SK-N-SH (cell line): Measurements from ENCODE around the gene PRKRIP1. TPM values are rescaled to one million over a fixed set of nuclear protein-coding genes. Genes with fewer than 3 reads are reported as not detected.
A peak's percentile ranks its signal among the peaks of the same experiment; 100 is the strongest.

ENCODE experiments used
- CTCF ChIA-PET: fragments of 300-600, 350-600 bp; formaldehyde crosslinking; extraction: SDS; loops from one replicate; lab custom pipeline; 2021; lab: Yijun Ruan, JAX
- POLR2A ChIA-PET: fragments of 350-600 bp; sonication (Branson Sonifier 250); formaldehyde crosslinking; extraction: SDS; loops from one replicate; lab custom pipeline; 2020; ENCODE audit warnings: antibody characterized with exemption, inconsistent platforms; lab: Yijun Ruan, JAX
- DNase-seq: peaks from one replicate; pipeline ENCODE4 v3.0.0; 2012
- H2AFZ ChIP-seq: fragments of 200-600 bp; sonication (generic); 2 replicates; pipeline ENCODE4 v1.8.1; 2016; ENCODE audit warnings: antibody characterized with exemption, mild to moderate bottlenecking, low read depth
- H3F3A ChIP-seq: fragments of 200-600 bp; sonication (generic); replicated peaks from 2 replicates; pipeline ENCODE3; 2016; ENCODE audit warnings: antibody characterized with exemption, mild to moderate bottlenecking; ENCODE audit not compliant: insufficient read depth
- H3K27ac ChIP-seq, 2 experiments: fragments of 200-500 bp in 1 of 2; fragments of 200-600 bp in 1 of 2; sonication (Bioruptor generic) in 1 of 2; sonication (generic), shearing (Covaris generic) in 1 of 2; 2 replicates each; pipeline versions ENCODE4 v1.5.1 to v1.6.1; 2014 to 2016; ENCODE audit warnings: low read depth in 2 of 2, inconsistent platforms in 1 of 2, low read length in 1 of 2, mild to moderate bottlenecking in 1 of 2, mixed read lengths in 1 of 2
- H3K27me3 ChIP-seq: fragments of 200-600 bp; sonication (generic), shearing (Covaris generic); 2 replicates; pipeline ENCODE4 v1.6.1; 2016; ENCODE audit warnings: mixed run types; ENCODE audit not compliant: insufficient read depth
- H3K36me3 ChIP-seq, 2 experiments: fragments of 200-500 bp in 1 of 2; fragments of 200-600 bp in 1 of 2; sonication (Bioruptor generic) in 1 of 2; sonication (generic) in 1 of 2; replicated peaks in 1 of 2; 2 replicates each; pipeline versions ENCODE3 to v1.5.1; 2014 to 2016; ENCODE audit warnings: low read length in 1 of 2, mild to moderate bottlenecking in 1 of 2; ENCODE audit not compliant: insufficient read depth in 2 of 2, control insufficient read depth in 1 of 2
- H3K4me1 ChIP-seq, 2 experiments: fragments of 200-500 bp in 1 of 2; fragments of 200-600 bp in 1 of 2; sonication (Bioruptor generic) in 1 of 2; sonication (generic), shearing (Covaris generic) in 1 of 2; 2 replicates each; pipeline versions ENCODE4 v1.5.1 to v1.6.1; 2014 to 2016; ENCODE audit warnings: low read depth in 1 of 2, low read length in 1 of 2, mixed run types in 1 of 2; ENCODE audit not compliant: insufficient read depth in 2 of 2, control insufficient read depth in 1 of 2
- H3K4me2 ChIP-seq: fragments of 200-600 bp; sonication (generic), shearing (Covaris generic); 2 replicates; pipeline ENCODE4 v1.6.1; 2017; ENCODE audit warnings: mixed run types
- H3K4me3 ChIP-seq, 2 experiments: fragments of 200-500 bp in 1 of 2; fragments of 200-600 bp in 1 of 2; sonication (Bioruptor generic) in 1 of 2; sonication (generic), shearing (Covaris generic) in 1 of 2; 2 replicates each; pipeline versions ENCODE4 v1.5.1 to v1.8.1; 2014 to 2016; ENCODE audit warnings: low read depth in 2 of 2, inconsistent platforms in 1 of 2, low read length in 1 of 2, mild to moderate bottlenecking in 1 of 2, mixed read lengths in 1 of 2, moderate library complexity in 1 of 2
- H3K79me2 ChIP-seq: fragments of 200-600 bp; sonication (generic); 2 replicates; pipeline ENCODE4 v1.8.1; 2017; ENCODE audit warnings: mild to moderate bottlenecking; ENCODE audit not compliant: insufficient read depth
- H3K9ac ChIP-seq: fragments of 200-600 bp; sonication (generic); 2 replicates; pipeline ENCODE4 v1.6.1; 2017; ENCODE audit warnings: mixed run types
- H3K9me2 ChIP-seq: fragments of 200-600 bp; sonication (generic); 2 replicates; pipeline ENCODE4 v1.6.1; 2017; ENCODE audit warnings: mixed run types
- H3K9me3 ChIP-seq: fragments of 200-600 bp; sonication (generic); 2 replicates; pipeline ENCODE4 v1.6.1; 2017; ENCODE audit warnings: mixed run types, mild to moderate bottlenecking, moderate library complexity
- H4K20me1 ChIP-seq: fragments of 200-600 bp; sonication (generic); 2 replicates; pipeline ENCODE4 v1.6.1; 2017; ENCODE audit warnings: mild to moderate bottlenecking, mixed run types; ENCODE audit not compliant: insufficient read depth
- CHD2 ChIP-seq: fragments of 150-350 bp; IDR thresholded peaks from 2 replicates; pipeline ENCODE4 v1.6.1; 2018; ENCODE audit warnings: low read length; ENCODE audit not compliant: partially characterized antibody
- CTCF ChIP-seq: fragments of 200-600 bp; sonication (generic); IDR thresholded peaks from 2 replicates; pipeline ENCODE4 v1.6.1; 2017; ENCODE audit warnings: antibody characterized with exemption, mild to moderate bottlenecking, moderate library complexity
- ELF1 ChIP-seq: IDR thresholded peaks from 2 replicates; pipeline ENCODE4 v1.4.0; 2012
- EP300 ChIP-seq, 2 experiments: IDR thresholded peaks; 2 replicates each; pipeline versions ENCODE4 v1.4.0 to v1.6.1; 2012; ENCODE audit warnings: borderline replicate concordance in 1 of 2, low read depth in 1 of 2, low read length in 1 of 2
- EZH2phosphoT487 ChIP-seq: fragments of 200-600 bp; sonication (generic); IDR thresholded peaks from 2 replicates; pipeline ENCODE4 v1.6.1; 2017; ENCODE audit warnings: low read depth, mixed run types, mild to moderate bottlenecking, antibody characterized with exemption, moderate library complexity, borderline replicate concordance
- FOSL2 ChIP-seq: IDR thresholded peaks from 2 replicates; pipeline ENCODE4 v1.4.0; 2012; ENCODE audit warnings: low read depth, mild to moderate bottlenecking, moderate library complexity, borderline replicate concordance
- FOXJ3 ChIP-seq: sonication (generic); formaldehyde crosslinking; IDR thresholded peaks from 2 replicates; pipeline ENCODE4 v1.5.1; 2020; ENCODE audit warnings: mild to moderate bottlenecking, missing genetic modification reagents
- FOXM1 ChIP-seq: IDR thresholded peaks from 2 replicates; pipeline ENCODE4 v1.4.0; 2012; ENCODE audit warnings: low read depth, mild to moderate bottlenecking
- GATA2 ChIP-seq: sonication (generic); formaldehyde crosslinking; IDR thresholded peaks from 2 replicates; pipeline ENCODE4 v1.5.0; 2020; ENCODE audit warnings: mild to moderate bottlenecking, missing genetic modification reagents
- IRF3 ChIP-seq: fragments of 150-350 bp; IDR thresholded peaks from 2 replicates; pipeline ENCODE4 v1.6.1; 2016; ENCODE audit warnings: mild to moderate bottlenecking, low read depth, low read length
- JUND ChIP-seq: IDR thresholded peaks from 2 replicates; pipeline ENCODE4 v1.4.0; 2012
- MAX ChIP-seq: IDR thresholded peaks from 2 replicates; pipeline ENCODE4 v1.4.0; 2012; ENCODE audit warnings: low read depth
- MXI1 ChIP-seq: IDR thresholded peaks from 2 replicates; pipeline ENCODE4 v1.6.1; 2012; ENCODE audit warnings: mild to moderate bottlenecking, low read depth, low read length, improper control_type of control experiment
- POLR2AphosphoS5 ChIP-seq: IDR thresholded peaks from 2 replicates; pipeline ENCODE4 v1.6.1; 2012; ENCODE audit warnings: low read depth, low read length
- RAD21 ChIP-seq: IDR thresholded peaks from 2 replicates; pipeline ENCODE4 v1.6.1; 2012; ENCODE audit warnings: mild to moderate bottlenecking, low read length
- RXRA ChIP-seq: IDR thresholded peaks from 2 replicates; pipeline ENCODE4 v1.4.0; 2012; ENCODE audit warnings: low read depth, mild to moderate bottlenecking, borderline replicate concordance
- SIN3A ChIP-seq: IDR thresholded peaks from 2 replicates; pipeline ENCODE4 v1.6.1; 2012; ENCODE audit warnings: low read depth, mild to moderate bottlenecking, low read length, moderate library complexity, borderline replicate concordance
- TEAD4 ChIP-seq: IDR thresholded peaks from 2 replicates; pipeline ENCODE4 v1.4.0; 2012; ENCODE audit warnings: mild to moderate bottlenecking, borderline replicate concordance; ENCODE audit not compliant: insufficient read depth
- USF1 ChIP-seq: IDR thresholded peaks from 2 replicates; pipeline ENCODE4 v1.4.0; 2012; ENCODE audit warnings: low read depth, borderline replicate concordance
- ZBTB33 ChIP-seq: IDR thresholded peaks from 2 replicates; pipeline ENCODE4 v1.4.0; 2012; ENCODE audit warnings: low read depth, borderline replicate concordance
- WGBS: methylation state at CpG from one replicate; pipeline ENCODE4 v1.1.6; 2017; ENCODE audit warnings: low lambda C conversion rate; 5-methylcytosine and 5-hydroxymethylcytosine counted together
- polyA plus RNA-seq, 3 experiments: library from polyadenylated mRNA; depleted of rRNA; stranded (reverse); fragments of >200 nt; gene quantifications; 2 replicates each; pipeline ENCODE4 v1.2.3, GENCODE V29; 2012

The PRKRIP1 gene
- polyA plus RNA-seq, 1 of the 3 experiments (the other 2 are of a cell fraction) = 41.2 TPM

GRCh38 chr7:102463841-102464576 is 67.8 kb downstream of the PRKRIP1 start (continued):
- TF ChIP-seq MAX (no peak), ELF1 (no peak)

- peak within 1 kb of the TSS; percentile 90 for H3K9ac ChIP-seq
- ChIA-PET CTCF (interaction anchor here (0.9 to 3.6 kb wide), 12 partner anchors 8 to 185 kb away, joined by 3 to 19 read pairs (median 5); no protein-coding TSS in a partner anchor), POLR2A (interaction anchor here (0.9 to 2.6 kb wide), 5 partner anchors 10 to 69 kb away, joined by 3 to 12 read pairs (median 5); partner anchors contain the start of gene PRKRIP1)
- H3K4me3 ChIP-seq = peak within 1 kb of the TSS; percentile 86 to 99
- peaks cover 49% of the 10 kb centered on the region for H3K79me2 ChIP-seq
- peak within 1 kb of the TSS; percentile 89 for H3K4me2 ChIP-seq
- H3K27ac ChIP-seq = peak within 1 kb of the TSS; percentile 67 to 79
- WGBS = under 1% methylated on average over 52 of the region's 81 CpGs
- DNase-seq = peak; percentile 100
- H3K27me3 ChIP-seq = no peaks in the 10 kb centered on the region
- H3K9me3 ChIP-seq = no peaks in the 10 kb centered on the region
- H3K36me3 ChIP-seq = peaks cover 12 to 23% of the 10 kb centered on the region in 2 experiments
- peaks cover 4% of the 10 kb centered on the region; the same call in 1 of the 2 replicates for H4K20me1 ChIP-seq
- H3F3A ChIP-seq = peaks cover 5% of the 10 kb centered on the region
- peaks cover 5 to 11% of the 10 kb centered on the region in 2 experiments; a peak in 2 of 4 replicates for H3K4me1 ChIP-seq
- H3K9me2 ChIP-seq = no peaks in the 10 kb centered on the region
- H2AFZ ChIP-seq = peak within 1 kb of the TSS; percentile 99
- TF ChIP-seq CTCF = peak; percentile 16; the same call in 1 of the 2 replicates
- no peak for TF ChIP-seq RAD21
- TF ChIP-seq FOSL2 = no peak
- peak; percentile 79 for TF ChIP-seq CHD2
- TF ChIP-seq ZBTB33 = no peak
- TF ChIP-seq JUND = no peak
- no peak for TF ChIP-seq RXRA
- no peak; a peak in 2 of 4 replicates for TF ChIP-seq EP300 (IDR thresholded peaks at IDR 0.05; ENCODE audit: borderline replicate concordance in 1 of 2, low read depth in 1 of 2, low read length in 1 of 2)
- no peak for TF ChIP-seq EZH2phosphoT487
- TF ChIP-seq IRF3 = no peak
- TF ChIP-seq POLR2AphosphoS5 = peak; percentile 83
- TF ChIP-seq USF1 = peak; percentile 75
- TF ChIP-seq TEAD4 = 0 out of 2 replicates have a peak, but pooled peaks have one; percentile 18
- peak; percentile 94 for TF ChIP-seq SIN3A
- TF ChIP-seq FOXM1 = no peak
- no peak for TF ChIP-seq GATA2 (CRISPR knock-in tag)
- TF ChIP-seq FOXJ3 (CRISPR knock-in tag) = no peak
- peak; percentile 95 for TF ChIP-seq MXI1
Observed at GRCh38 chr7:102464577-102465280, 68.6 kb downstream of the PRKRIP1 start, which contains the start of the genes ALKBH4 and LRWD1. Gene ALKBH4, minus strand, starts transcription at chr7:102464863. Its CDS starts 27 bp downstream, at chr7:102464836. Gene LRWD1, plus strand, starts transcription at chr7:102464984. Its CDS starts 97 bp downstream, at chr7:102465081.
